Activated CD4-positive, alpha-beta T cell treated with anti-CD3 and anti-CD28 coated beads, Interleukin-2, amount 10 ng/mL, durations not matched to agents 24 days and 14 days (primary cell): Measurements from ENCODE around the gene NME3. TPM values are rescaled to one million over a fixed set of nuclear protein-coding genes. Genes with fewer than 3 reads are reported as not detected.
"Not testable (repeated sequence)": the region's sequence is repeated elsewhere in the genome, so short reads cannot be mapped to it uniquely, and the experiment has no call there.

ENCODE experiments used
- DNase-seq: peaks from one replicate; pipeline ENCODE4 v3.0.0; 2022
- H3K27ac Mint-ChIP-seq: one replicate; pipeline ENCODE4 v1.8.0; 2022; ENCODE audit warnings: mild to moderate bottlenecking, mixed read lengths
- H3K27me3 Mint-ChIP-seq: one replicate; pipeline ENCODE4 v1.8.0; 2022; ENCODE audit warnings: mixed read lengths
- H3K36me3 Mint-ChIP-seq: one replicate; pipeline ENCODE4 v1.8.0; 2022; ENCODE audit warnings: low read depth, mild to moderate bottlenecking, mixed read lengths
- H3K4me1 Mint-ChIP-seq: one replicate; pipeline ENCODE4 v1.8.0; 2021; ENCODE audit warnings: mixed read lengths
- H3K4me3 Mint-ChIP-seq: one replicate; pipeline ENCODE4 v1.8.0; 2022; ENCODE audit warnings: mild to moderate bottlenecking, moderate library complexity, mixed read lengths
- H3K9me3 Mint-ChIP-seq: one replicate; pipeline ENCODE4 v1.8.0; 2021; ENCODE audit warnings: mixed read lengths
- intact Hi-C: fragments of 100-400 bp; cut with micrococcal nuclease; formaldehyde crosslinking; loops from one replicate; pipeline ENCODE4 v1.15.1; 2023
- total RNA-seq: library from RNA; stranded (reverse); gene quantifications from 2 replicates; pipeline ENCODE4 v1.2.3, GENCODE V29; 2022

Gene NME3
- total RNA-seq, 1 donor from 2014 or later = 50.0 TPM

DNA sequence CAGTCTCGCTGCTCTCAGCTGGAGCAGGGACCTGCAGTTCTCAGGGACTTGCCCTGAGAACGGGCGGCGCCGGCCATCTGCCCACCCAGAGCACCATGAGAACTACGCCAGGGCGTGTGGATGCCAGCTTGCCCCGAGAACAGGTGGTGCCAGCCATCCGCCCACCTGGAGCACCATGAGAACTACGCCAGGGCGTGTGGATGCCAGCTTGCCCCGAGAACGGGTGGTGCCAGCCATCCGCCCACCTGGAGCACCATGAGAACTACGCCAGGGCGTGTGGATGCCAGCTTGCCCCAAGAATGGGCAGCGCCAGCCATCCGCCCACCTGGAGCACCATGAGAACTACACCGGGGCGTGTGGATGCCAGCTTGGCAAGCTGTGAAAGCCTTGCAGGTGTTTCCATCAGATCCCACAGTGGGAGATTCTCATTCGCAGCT, 38.8 kb downstream of the NME3 start:
- DNase-seq, H3K9me3 Mint-ChIP-seq, H3K4me1 Mint-ChIP-seq, H3K4me3 Mint-ChIP-seq, intact Hi-C loops, H3K27ac Mint-ChIP-seq, H3K27me3 Mint-ChIP-seq: not testable (repeated sequence)
- H3K36me3 Mint-ChIP-seq = peaks cover 19% of the 10 kb centered on the region

- DNase-seq = no peak
- H3K4me3 Mint-ChIP-seq = no peak overlapping the region
These were observed 39.3 kb downstream of the NME3 start for GRCh38 chr16:1732071-1732470.

DNA sequence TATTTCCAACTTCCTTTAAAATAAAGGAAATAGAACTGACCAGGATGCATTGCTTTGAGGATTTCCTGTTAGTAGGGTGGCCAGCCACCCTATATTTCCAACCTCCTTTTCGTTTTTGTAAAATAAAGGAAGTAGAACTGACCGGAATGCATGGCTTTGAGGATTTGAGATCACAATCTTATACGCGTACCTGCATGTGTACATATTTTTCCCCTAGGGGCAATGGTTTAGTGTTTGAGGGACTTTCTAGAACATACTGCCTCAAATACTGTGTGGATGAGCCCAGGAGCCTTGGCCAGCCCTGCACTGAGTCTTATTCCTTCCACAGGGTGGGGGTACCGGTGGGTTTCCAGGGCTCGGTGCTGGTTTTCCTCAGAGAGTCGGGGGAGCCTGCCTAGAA, 39.7 kb downstream of the NME3 start:
- Mint-ChIP-seq H3K27me3 (no peaks in the 10 kb centered on the region), H3K4me1 (peaks cover 2% of the 10 kb centered on the region), H3K9me3 (no peaks in the 10 kb centered on the region), H3K4me3 (no peak overlapping the region), H3K36me3 (peaks cover 25% of the 10 kb centered on the region), H3K27ac (no peak overlapping the region)
- intact Hi-C loops = no loop called here
- DNase-seq = no peak

More at GRCh38 chr16:1732071-1732470, 39.3 kb downstream of the NME3 start:
- H3K9me3 Mint-ChIP-seq = no peaks in the 10 kb centered on the region
- peaks cover 2% of the 10 kb centered on the region for H3K4me1 Mint-ChIP-seq
- peaks cover 22% of the 10 kb centered on the region for H3K36me3 Mint-ChIP-seq
- no peak overlapping the region for H3K27ac Mint-ChIP-seq
- intact Hi-C loops = no loop called here
- no peaks in the 10 kb centered on the region for H3K27me3 Mint-ChIP-seq

DNA sequence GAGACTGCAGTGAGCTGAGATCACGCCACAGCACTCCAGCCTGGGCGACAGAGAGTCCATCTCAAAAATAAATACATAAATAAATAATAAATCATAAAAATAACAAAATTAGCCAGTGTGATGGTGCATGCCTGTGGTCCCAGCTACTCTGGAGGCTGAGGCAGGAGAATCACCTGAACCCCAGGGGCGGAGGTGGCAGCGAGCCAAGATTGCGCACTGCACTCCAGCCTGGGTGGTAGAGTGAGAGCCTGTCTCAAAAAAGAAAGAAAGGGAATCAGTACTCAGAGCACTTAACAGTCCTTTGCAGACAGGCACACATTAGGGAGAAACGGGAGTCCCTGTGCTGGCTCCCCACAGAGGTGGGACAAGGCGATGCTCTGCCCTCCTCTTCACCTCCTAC, 40.3 kb downstream of the NME3 start:
- no peak overlapping the region for H3K27ac Mint-ChIP-seq
- DNase-seq = no peak
- H3K9me3 Mint-ChIP-seq = no peaks in the 10 kb centered on the region
- no peak overlapping the region for H3K4me3 Mint-ChIP-seq
- H3K27me3 Mint-ChIP-seq = no peaks in the 10 kb centered on the region
- H3K36me3 Mint-ChIP-seq = peaks cover 27% of the 10 kb centered on the region
- intact Hi-C loops = no loop called here
- H3K4me1 Mint-ChIP-seq = peaks cover 2% of the 10 kb centered on the region

DNA sequence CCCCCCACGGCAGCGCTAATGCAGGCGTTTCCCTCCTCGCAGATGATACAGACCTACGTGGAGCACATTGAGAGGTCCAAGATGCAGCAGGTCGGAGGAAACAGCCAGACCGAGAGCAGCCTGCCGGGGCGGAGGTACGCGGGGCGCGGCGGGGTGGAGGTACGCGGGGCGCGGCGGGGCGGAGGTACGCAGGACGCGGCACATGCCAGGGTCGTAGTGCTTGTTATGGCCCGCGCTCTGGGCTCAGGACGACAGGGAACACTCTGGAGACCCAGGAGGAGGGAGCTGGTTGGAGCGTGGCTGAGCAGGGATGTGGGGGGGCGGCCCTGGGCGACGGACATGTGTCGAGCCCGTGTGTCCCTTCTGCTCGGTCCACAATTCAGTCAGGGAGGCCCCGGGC, 41.9 kb downstream of the NME3 start:
- Mint-ChIP-seq H3K36me3 (peaks cover 29% of the 10 kb centered on the region), H3K27ac (no peak overlapping the region), H3K4me3 (no peak overlapping the region), H3K4me1 (peaks cover 2% of the 10 kb centered on the region), H3K9me3 (no peaks in the 10 kb centered on the region), H3K27me3 (no peaks in the 10 kb centered on the region)
- no peak for DNase-seq
- intact Hi-C loops = no loop called here

DNA sequence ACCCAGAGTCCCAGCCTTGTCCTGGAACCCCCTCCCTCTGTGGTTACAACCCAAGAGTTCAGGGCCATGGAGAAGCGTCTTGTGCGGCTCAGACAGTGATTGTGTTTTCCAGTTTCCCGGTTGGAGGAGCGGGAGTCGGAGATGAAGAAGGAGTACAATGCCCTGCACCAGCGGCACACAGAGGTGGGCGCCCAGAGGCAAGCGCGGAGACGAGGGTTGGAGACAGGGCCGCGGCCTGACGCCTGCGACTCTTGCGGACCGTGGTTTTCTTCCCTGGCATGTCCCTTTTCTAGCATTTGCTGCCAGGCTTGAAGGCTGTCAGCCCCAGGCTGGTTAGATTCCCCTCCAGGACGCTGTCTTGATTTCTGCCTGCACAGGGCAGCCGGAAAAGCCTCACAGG, 42.3 kb downstream of the NME3 start:
- H3K4me1 Mint-ChIP-seq = peaks cover 2% of the 10 kb centered on the region
- H3K36me3 Mint-ChIP-seq = peaks cover 29% of the 10 kb centered on the region
- no peak for DNase-seq
- H3K4me3 Mint-ChIP-seq = no peak overlapping the region
- H3K27ac Mint-ChIP-seq = no peak overlapping the region
- no peaks in the 10 kb centered on the region for H3K9me3 Mint-ChIP-seq
- intact Hi-C loops = no loop called here
- no peaks in the 10 kb centered on the region for H3K27me3 Mint-ChIP-seq

DNA sequence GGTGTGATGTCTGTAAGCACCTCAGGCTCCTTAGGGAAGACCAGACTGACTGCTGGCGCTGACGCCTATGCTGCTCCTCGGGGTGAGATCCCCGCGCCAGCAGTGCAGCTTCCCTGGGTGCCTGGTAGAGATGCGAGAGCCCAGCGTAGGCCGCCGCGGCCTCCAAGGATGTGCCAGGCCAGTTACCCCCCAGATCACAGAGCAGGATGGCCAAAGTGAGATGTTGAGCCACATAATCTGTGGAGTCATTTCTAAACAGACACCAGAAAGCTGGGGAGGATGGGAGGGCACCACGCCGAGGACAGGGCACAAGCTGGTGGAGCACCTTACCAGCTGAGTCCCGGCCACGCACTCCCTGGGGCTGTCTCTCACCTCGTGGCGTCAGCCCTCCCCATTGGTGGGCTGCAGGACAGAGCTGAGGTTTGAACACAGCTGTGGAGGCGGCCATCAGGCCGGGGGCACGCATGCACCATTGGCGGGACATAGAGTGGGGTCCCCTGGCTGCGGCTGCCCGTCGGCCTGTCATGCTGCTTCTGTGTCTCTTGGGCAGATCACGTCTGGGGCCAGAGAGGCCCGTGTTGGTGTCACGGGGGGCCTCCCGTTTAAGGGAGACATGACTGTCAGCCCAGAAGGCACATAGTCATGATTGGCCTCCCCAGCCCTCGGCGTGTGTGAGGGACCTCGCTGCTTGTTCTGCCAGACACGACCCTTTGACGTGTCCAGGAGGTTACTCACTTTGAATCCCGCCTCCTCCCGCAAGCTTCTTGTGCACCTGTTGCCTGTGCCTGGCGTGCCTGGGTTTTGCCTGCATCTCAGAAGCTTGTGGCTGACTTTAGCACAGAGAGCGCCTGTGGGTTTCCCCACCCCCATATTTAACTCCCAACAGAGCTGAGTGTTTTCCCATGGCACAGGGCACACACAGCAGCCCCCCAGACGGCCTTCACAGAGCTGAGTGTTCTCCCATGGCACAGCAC, 43.4 kb downstream of the NME3 start:
- peaks cover 26% of the 10 kb centered on the region for H3K36me3 Mint-ChIP-seq
- intact Hi-C loops = no loop called here

GRCh38 chr16:1726661-1727502, 44.5 kb downstream of the NME3 start:
- intact Hi-C loops = no loop called here
- Mint-ChIP-seq H3K27ac (no peak overlapping the region), H3K27me3 (no peaks in the 10 kb centered on the region), H3K36me3 (peaks cover 23% of the 10 kb centered on the region), H3K4me1 (peaks cover 14% of the 10 kb centered on the region), H3K4me3 (no peak overlapping the region), H3K9me3 (no peaks in the 10 kb centered on the region)
- DNase-seq = no peak

More for the DNA sequence above, 43.4 kb downstream of the NME3 start:
- Mint-ChIP-seq H3K4me1 (peaks cover 8% of the 10 kb centered on the region), H3K27me3 (no peaks in the 10 kb centered on the region), H3K27ac (no peak overlapping the region), H3K9me3 (no peaks in the 10 kb centered on the region), H3K4me3 (no peak overlapping the region)
- no peak for DNase-seq

GRCh38 chr16:1724491-1724890, 46.9 kb downstream of the NME3 start:
- DNase-seq = no peak
- H3K9me3 Mint-ChIP-seq = no peaks in the 10 kb centered on the region
- peaks cover 20% of the 10 kb centered on the region for H3K36me3 Mint-ChIP-seq
- no peak overlapping the region for H3K27ac Mint-ChIP-seq
- H3K4me1 Mint-ChIP-seq = peaks cover 22% of the 10 kb centered on the region
- no peaks in the 10 kb centered on the region for H3K27me3 Mint-ChIP-seq
- no peak overlapping the region for H3K4me3 Mint-ChIP-seq
- intact Hi-C loops = no loop called here

DNA sequence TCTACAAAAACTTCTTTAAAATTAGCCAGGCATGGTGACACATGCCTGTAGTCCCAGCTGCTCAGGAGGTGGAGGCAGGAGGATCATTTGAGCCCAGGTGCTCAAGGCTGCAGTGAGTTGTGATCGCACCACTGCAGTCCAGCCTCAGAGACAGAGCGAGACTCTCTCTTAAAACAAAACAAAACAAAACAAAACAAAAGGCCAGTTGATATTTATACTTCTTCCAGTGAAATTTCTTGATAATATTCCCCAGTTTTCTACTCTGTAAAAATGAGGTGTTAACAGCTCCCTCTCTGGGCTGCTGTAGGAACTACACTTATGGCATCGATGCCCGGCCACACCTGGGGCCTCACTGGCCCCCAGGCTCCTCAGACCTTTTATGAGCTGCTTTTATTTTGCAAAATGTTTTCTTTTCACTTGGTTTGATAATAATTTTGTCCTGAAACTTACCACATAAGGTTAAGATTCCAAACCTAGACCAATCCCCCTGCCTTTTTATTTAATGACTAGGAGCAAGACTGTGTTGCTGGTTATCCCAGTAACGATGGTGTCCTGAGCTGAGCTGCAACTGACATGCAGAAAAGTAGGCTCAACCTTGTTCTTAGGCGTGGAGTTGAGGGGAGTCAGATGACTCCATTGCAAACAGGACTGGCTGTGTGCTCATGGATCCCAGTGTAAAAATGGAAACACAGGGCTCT, 47.7 kb downstream of the NME3 start:
- Mint-ChIP-seq H3K27me3 (no peaks in the 10 kb centered on the region), H3K36me3 (peaks cover 14% of the 10 kb centered on the region), H3K27ac (no peak overlapping the region), H3K9me3 (no peaks in the 10 kb centered on the region), H3K4me1 (peaks cover 24% of the 10 kb centered on the region), H3K4me3 (no peak overlapping the region)
- peak; percentile 86 for DNase-seq
- intact Hi-C loops = no loop called here

DNA sequence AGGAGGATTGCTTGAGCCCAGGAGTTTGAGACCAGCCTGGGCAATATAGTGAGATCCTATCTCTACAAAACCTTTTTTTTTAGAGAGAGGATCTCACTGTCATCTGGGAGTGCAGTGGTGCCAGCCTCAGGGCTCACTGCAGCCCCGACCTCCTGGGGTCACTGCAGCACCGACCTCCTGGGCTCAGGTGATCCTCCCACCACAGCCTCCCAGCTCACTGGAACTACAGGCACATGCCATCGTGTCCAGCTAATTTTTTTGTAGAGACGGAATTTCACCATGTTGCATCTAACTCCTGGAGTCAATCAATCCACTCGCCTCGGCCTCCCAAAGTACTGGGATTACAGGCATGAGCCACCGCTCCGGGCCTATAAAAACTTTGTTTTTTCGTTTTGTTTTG, 50.0 kb downstream of the NME3 start:
- no peak overlapping the region for H3K27ac Mint-ChIP-seq
- intact Hi-C loops = no loop called here
- H3K4me3 Mint-ChIP-seq = no peak overlapping the region
- no peak for DNase-seq
- no peaks in the 10 kb centered on the region for H3K27me3 Mint-ChIP-seq
- H3K4me1 Mint-ChIP-seq = peaks cover 22% of the 10 kb centered on the region
- peaks cover 8% of the 10 kb centered on the region for H3K36me3 Mint-ChIP-seq
- no peaks in the 10 kb centered on the region for H3K9me3 Mint-ChIP-seq
